Transverse colon (tissue), 4 donors: ENCODE results near the gene DPPA2.

Experiments
- POLR2AphosphoS5 ChIP-seq, 3 donors: sonication (generic); formaldehyde crosslinking; IDR thresholded peaks; one replicate each; pipeline ENCODE4 v1.6.1; 2016; ENCODE audit warnings: antibody characterized with exemption in 3 of 3
- TF ChIP-seq, protein P1 (sequence below), 5 experiments: fragments of 200-600 bp in 3 of 5; fragments of 450-650 bp in 2 of 5; sonication (generic) in 3 of 5; IDR thresholded peaks; 1 replicate in 2 of 5; 2 replicates in 3 of 5; pipeline ENCODE4 v1.5.1; 2016 to 2017; ENCODE audit warnings: antibody characterized with exemption in 5 of 5, inconsistent platforms in 3 of 5, mild to moderate bottlenecking in 2 of 5, moderate library complexity in 1 of 5

DNA sequence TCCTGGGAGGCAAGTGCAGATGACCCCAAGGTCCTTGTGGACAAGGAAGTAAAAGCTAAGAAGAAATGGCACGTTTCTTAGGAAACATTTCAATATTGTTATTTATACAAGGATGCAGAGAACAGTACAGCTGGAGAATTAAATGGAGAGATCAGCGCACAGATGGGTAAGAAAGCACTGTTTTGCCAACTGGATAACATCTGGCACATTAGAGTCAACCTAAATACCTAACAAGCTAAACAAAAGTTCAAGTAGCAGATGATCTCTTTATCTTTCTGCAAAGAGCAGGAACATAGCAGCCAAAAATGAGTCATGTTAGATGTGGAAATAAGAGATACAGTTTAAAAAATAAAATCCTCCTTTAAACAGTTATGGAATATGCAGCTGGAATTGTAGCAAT is 36.7 kb upstream of the DPPA2 start:
- TF ChIP-seq, protein P1, sequence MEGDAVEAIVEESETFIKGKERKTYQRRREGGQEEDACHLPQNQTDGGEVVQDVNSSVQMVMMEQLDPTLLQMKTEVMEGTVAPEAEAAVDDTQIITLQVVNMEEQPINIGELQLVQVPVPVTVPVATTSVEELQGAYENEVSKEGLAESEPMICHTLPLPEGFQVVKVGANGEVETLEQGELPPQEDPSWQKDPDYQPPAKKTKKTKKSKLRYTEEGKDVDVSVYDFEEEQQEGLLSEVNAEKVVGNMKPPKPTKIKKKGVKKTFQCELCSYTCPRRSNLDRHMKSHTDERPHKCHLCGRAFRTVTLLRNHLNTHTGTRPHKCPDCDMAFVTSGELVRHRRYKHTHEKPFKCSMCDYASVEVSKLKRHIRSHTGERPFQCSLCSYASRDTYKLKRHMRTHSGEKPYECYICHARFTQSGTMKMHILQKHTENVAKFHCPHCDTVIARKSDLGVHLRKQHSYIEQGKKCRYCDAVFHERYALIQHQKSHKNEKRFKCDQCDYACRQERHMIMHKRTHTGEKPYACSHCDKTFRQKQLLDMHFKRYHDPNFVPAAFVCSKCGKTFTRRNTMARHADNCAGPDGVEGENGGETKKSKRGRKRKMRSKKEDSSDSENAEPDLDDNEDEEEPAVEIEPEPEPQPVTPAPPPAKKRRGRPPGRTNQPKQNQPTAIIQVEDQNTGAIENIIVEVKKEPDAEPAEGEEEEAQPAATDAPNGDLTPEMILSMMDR (IDR thresholded peaks at IDR 0.05): no peak
- TF ChIP-seq POLR2AphosphoS5 (IDR thresholded peaks at IDR 0.05): no peak
